A549 (cell line): ENCODE results near the gene CDX1. TPM values are rescaled to one million over a fixed set of nuclear protein-coding genes. Genes with fewer than 3 reads are reported as not detected.

ENCODE experiments used
- ATAC-seq, 2 experiments: fragments of 200-7000 bp in 1 of 2; fragments of >200 bp in 1 of 2; cut with Nextera tagmentation in 1 of 2; cut with Tn5 transposase in 1 of 2; 3 replicates each; pipeline versions ENCODE4 v1.8.0 to v1.9.1; 2018 to 2020; ENCODE audit warnings: mild to moderate bottlenecking in 1 of 2, moderate library complexity in 1 of 2
- CTCF ChIA-PET: fragments of 300-600 bp; sonication (Branson Sonifier 250); formaldehyde crosslinking; extraction: SDS; loops from one replicate; lab custom pipeline; 2021; ENCODE audit warnings: antibody characterized with exemption, inconsistent platforms; lab: Yijun Ruan, JAX
- POLR2A ChIA-PET: fragments of 350-600 bp; formaldehyde crosslinking; extraction: SDS; loops from one replicate; lab custom pipeline; 2021; ENCODE audit warnings: antibody characterized with exemption, inconsistent platforms; lab: Yijun Ruan, JAX
- DNase-seq, 2 experiments: peaks; one replicate each; pipeline versions ENCODE4 v3.0.0 to v3.0.0-alpha.2; 2011 to 2016; ENCODE audit warnings: low read depth in 1 of 2, low spot score in 1 of 2
- FAIRE-seq: peaks from 2 replicates; lab custom pipeline; 2011; peaks lifted over from hg19 to GRCh38; lab: Jason Lieb, UNC
- H3K27ac ChIP-seq, 2 experiments: fragments of >200 bp; sonication (Bioruptor Twin); formaldehyde crosslinking; 3 replicates each; pipeline ENCODE4 v1.5.1; 2016 to 2017
- H3K4me1 ChIP-seq: fragments of >200 bp; sonication (Bioruptor Twin); formaldehyde crosslinking; 3 replicates; pipeline ENCODE4 v1.6.1; 2016
- H3K4me2 ChIP-seq: fragments of >200 bp; sonication (Bioruptor Twin); formaldehyde crosslinking; 3 replicates; pipeline ENCODE4 v1.6.1; 2016
- H3K4me3 ChIP-seq: fragments of >200 bp; sonication (Bioruptor Twin); formaldehyde crosslinking; 3 replicates; pipeline ENCODE4 v1.5.1; 2016
- H3K9me3 ChIP-seq: fragments of >200 bp; sonication (Bioruptor Twin); formaldehyde crosslinking; 3 replicates; pipeline ENCODE4 v1.6.1; 2016
- ATOH8 ChIP-seq: fragments of 250-450 bp; sonication (Bioruptor Pico); IDR thresholded peaks from 2 replicates; pipeline ENCODE4 v1.5.0; 2020; ENCODE audit warnings: low read depth, mild to moderate bottlenecking, moderate library complexity
- BCL3 ChIP-seq: fragments of >200 bp; sonication (Bioruptor Twin); formaldehyde crosslinking; IDR thresholded peaks from 3 replicates; pipeline ENCODE4 v1.6.1; 2016
- BHLHE40 ChIP-seq: IDR thresholded peaks from 2 replicates; pipeline ENCODE4 v1.6.1; 2012; ENCODE audit warnings: low read depth, low read length, inconsistent platforms
- CHD2 ChIP-seq: fragments of 150-350 bp; IDR thresholded peaks from 2 replicates; pipeline ENCODE4 v1.6.1; 2014; ENCODE audit warnings: low read length; ENCODE audit not compliant: partially characterized antibody
- CHD4 ChIP-seq: fragments of 200-600 bp; sonication (generic); IDR thresholded peaks from 2 replicates; pipeline ENCODE4 v1.6.1; 2016; ENCODE audit warnings: antibody characterized with exemption, mild to moderate bottlenecking, borderline replicate concordance
- ELK1 ChIP-seq: fragments of 150-350 bp; IDR thresholded peaks from 2 replicates; pipeline ENCODE4 v1.6.1; 2014; ENCODE audit warnings: low read depth, mild to moderate bottlenecking, low read length
- ESRRA ChIP-seq: fragments of 150-350 bp; IDR thresholded peaks from 2 replicates; pipeline ENCODE4 v1.6.1; 2014; ENCODE audit warnings: mild to moderate bottlenecking, low read length, borderline replicate concordance
- HDAC2 ChIP-seq: fragments of 200-600 bp; sonication (generic); IDR thresholded peaks from 2 replicates; pipeline ENCODE4 v1.6.1; 2016
- HEYL ChIP-seq: fragments of 250-450 bp; sonication (Bioruptor Pico); IDR thresholded peaks from 2 replicates; pipeline ENCODE4 v1.8.0; 2021; ENCODE audit warnings: mild to moderate bottlenecking, moderate library complexity
- HMGXB4 ChIP-seq: fragments of 250-450 bp; sonication (Bioruptor Pico); IDR thresholded peaks from 2 replicates; pipeline ENCODE4 v1.5.0; 2021; ENCODE audit warnings: mild to moderate bottlenecking, moderate library complexity, borderline replicate concordance
- JUNB ChIP-seq: fragments of >200 bp; sonication (Bioruptor Twin); formaldehyde crosslinking; IDR thresholded peaks from 2 replicates; pipeline ENCODE4 v1.6.1; 2016
- KDM1A ChIP-seq: fragments of 200-600 bp; sonication (generic); IDR thresholded peaks from 2 replicates; pipeline ENCODE4 v1.6.1; 2016; ENCODE audit warnings: low read depth, mild to moderate bottlenecking
- KDM5A ChIP-seq: fragments of 200-600 bp; sonication (generic); IDR thresholded peaks from 2 replicates; pipeline ENCODE4 v1.6.1; 2016; ENCODE audit warnings: antibody characterized with exemption, mild to moderate bottlenecking
- MAFK ChIP-seq: fragments of 450-650 bp; IDR thresholded peaks from 2 replicates; pipeline ENCODE4 v1.6.1; 2014; ENCODE audit not compliant: partially characterized antibody
- MAX ChIP-seq: IDR thresholded peaks from 2 replicates; pipeline ENCODE4 v1.6.1; 2012
- MAZ ChIP-seq: fragments of 150-350 bp; IDR thresholded peaks from 2 replicates; pipeline ENCODE4 v1.6.1; 2014; ENCODE audit warnings: antibody characterized with exemption, low read depth, low read length, borderline replicate concordance
- NFE2L2 ChIP-seq: fragments of 150-350 bp; conservative IDR thresholded peaks from 2 replicates; pipeline ENCODE4 v1.6.1; 2014; ENCODE audit warnings: low read length
- PBX3 ChIP-seq: IDR thresholded peaks from 2 replicates; pipeline ENCODE4 v1.6.1; 2012
- POLR2AphosphoS2 ChIP-seq: conservative IDR thresholded peaks from 2 replicates; pipeline ENCODE4 v1.6.1; 2012; ENCODE audit warnings: low read length, improper control_type of control experiment, inconsistent platforms
- RCOR1 ChIP-seq: fragments of 150-350 bp; IDR thresholded peaks from 2 replicates; pipeline ENCODE4 v1.6.1; 2014; ENCODE audit warnings: antibody characterized with exemption, low read length, low read depth
- REST ChIP-seq: fragments of 200-600 bp; sonication (generic); IDR thresholded peaks from 2 replicates; pipeline ENCODE4 v1.6.1; 2016; ENCODE audit warnings: antibody characterized with exemption, mild to moderate bottlenecking, moderate library complexity
- RFX5 ChIP-seq: fragments of 450-650 bp; IDR thresholded peaks from 2 replicates; pipeline ENCODE4 v1.7.1; 2014; ENCODE audit warnings: antibody characterized with exemption, mild to moderate bottlenecking, moderate library complexity
- RNF2 ChIP-seq: fragments of 200-600 bp; sonication (generic); IDR thresholded peaks from 2 replicates; pipeline ENCODE4 v1.6.1; 2016; ENCODE audit warnings: low read depth, mild to moderate bottlenecking, antibody characterized with exemption, moderate library complexity, borderline replicate concordance
- SREBF2 ChIP-seq: fragments of 450-650 bp; IDR thresholded peaks from 2 replicates; pipeline ENCODE4 v1.6.1; 2014; ENCODE audit warnings: mild to moderate bottlenecking, moderate library complexity
- USF2 ChIP-seq: fragments of 450-650 bp; IDR thresholded peaks from 2 replicates; pipeline ENCODE4 v1.6.1; 2014; ENCODE audit warnings: antibody characterized with exemption
- ZFP36 ChIP-seq: fragments of 450-650 bp; IDR thresholded peaks from 2 replicates; pipeline ENCODE4 v1.6.1; 2014; ENCODE audit warnings: borderline replicate concordance; ENCODE audit not compliant: partially characterized antibody
- WGBS: methylation state at CpG from one replicate; pipeline ENCODE4 v1.1.6; 2017; ENCODE audit errors: missing lambda C conversion rate; 5-methylcytosine and 5-hydroxymethylcytosine counted together
- polyA plus RNA-seq, 4 experiments: library from polyadenylated mRNA; depleted of rRNA in 3 of 4; stranded (reverse); fragments of >200 nt; fragmentation: RNase III in 1 of 4; extraction: RNeasy Plus Mini Kit Qiagen cat#74134 plus additional on column Dnase treatment in 1 of 4; gene quantifications; 2 replicates in 3 of 4; 3 replicates in 1 of 4; pipeline ENCODE4 v1.2.3, GENCODE V29; 2011 to 2017

CDX1 gene
- polyA plus RNA-seq, 2 of the 4 experiments (the other 2 are of a cell fraction) = not detected

GRCh38 chr5:150189728-150190502, 23.3 kb downstream of the CDX1 start, which contains the start of gene SLC6A7 (continued):
- TF ChIP-seq ATOH8 (CRISPR knock-in tag) = no peak
- TF ChIP-seq POLR2AphosphoS2 = no peak
- TF ChIP-seq HMGXB4 = no peak
- no peak for TF ChIP-seq BHLHE40
- no peak for TF ChIP-seq KDM5A
- no peak for TF ChIP-seq MAX
- no peak for TF ChIP-seq CHD4
- no peak for TF ChIP-seq ESRRA
- no peak for TF ChIP-seq KDM1A
- TF ChIP-seq RFX5 = no peak
- no peak for TF ChIP-seq MAZ
- no peak for TF ChIP-seq RCOR1

- TF ChIP-seq RFX5 (no peak), BCL3 (no peak), REST (no peak), MAFK (no peak), HEYL (CRISPR knock-in tag) (no peak), NFE2L2 (no peak), ZFP36 (no peak), SREBF2 (no peak), CHD2 (no peak), HDAC2 (no peak), PBX3 (no peak), CHD4 (no peak), ELK1 (no peak), MAZ (no peak), RNF2 (no peak), USF2 (no peak), JUNB (no peak)
- no peak overlapping the region for H3K27ac ChIP-seq
- no peak for FAIRE-seq
- no peak for ATAC-seq
- H3K9me3 ChIP-seq = no peaks in the 10 kb centered on the region
- DNase-seq = no peak
- POLR2A ChIA-PET = no interaction called here
- no peak overlapping the region for H3K4me3 ChIP-seq
- no peak overlapping the region for H3K4me2 ChIP-seq
- 46% methylated on average over 8 of the region's 16 CpGs for WGBS
- CTCF ChIA-PET = interaction anchor here (0.7 to 1.5 kb wide), 10 partner anchors 9 to 509 kb away, joined by 3 to 5 read pairs (median 3); no protein-coding TSS in a partner anchor
- no peaks in the 10 kb centered on the region for H3K4me1 ChIP-seq
Measured at GRCh38 chr5:150190503-150190979, 24.0 kb downstream of the CDX1 start.
